ENCODE results near the gene NREP.

GRCh38 chr5:111775224-111775623, 18.2 kb upstream of the NREP start:
- TF ChIP-seq EZH2 (IDR thresholded peaks at IDR 0.05; ENCODE audit: borderline replicate concordance, low read depth, low read length, severe bottlenecking), result no peak
- TF ChIP-seq CTCF (IDR thresholded peaks at IDR 0.05; ENCODE audit: borderline replicate concordance, extremely low read depth, low read length, poor library complexity, severe bottlenecking), result no peak
